Adipose tissue (tissue), 3 donors: ENCODE data around the gene CCT8. TPM values are rescaled to one million over a fixed set of nuclear protein-coding genes. Genes with fewer than 3 reads are reported as not detected.
"Not testable (repeated sequence)": the region's sequence is repeated elsewhere in the genome, so short reads cannot be mapped to it uniquely, and the experiment has no call there.

Experiments used
- H3K27ac ChIP-seq: one replicate; pipeline ENCODE4 v1.5.1; 2013; ENCODE audit warnings: low read depth, low read length
- WGBS, 3 donors: extraction: QIAGEN DNeasy Blood & Tissue Kit; methylation state at CpG; one replicate each; pipeline ENCODE4 v1.1.7; 2013; 5-methylcytosine and 5-hydroxymethylcytosine counted together
- polyA plus RNA-seq, 3 donors: library from polyadenylated mRNA; stranded (reverse); fragments of 200-250 nt; gene quantifications; one replicate each; pipeline ENCODE4 v1.2.3, GENCODE V29; 2013
- donor health status: healthy with polysubstance abuse.
- donor health status: Bipolar disorder and iron deficiency.
- donor health status: healthy.

CCT8 gene
- polyA plus RNA-seq, 3 donors, result 91.5 to 119 (median 94.0) TPM

DNA sequence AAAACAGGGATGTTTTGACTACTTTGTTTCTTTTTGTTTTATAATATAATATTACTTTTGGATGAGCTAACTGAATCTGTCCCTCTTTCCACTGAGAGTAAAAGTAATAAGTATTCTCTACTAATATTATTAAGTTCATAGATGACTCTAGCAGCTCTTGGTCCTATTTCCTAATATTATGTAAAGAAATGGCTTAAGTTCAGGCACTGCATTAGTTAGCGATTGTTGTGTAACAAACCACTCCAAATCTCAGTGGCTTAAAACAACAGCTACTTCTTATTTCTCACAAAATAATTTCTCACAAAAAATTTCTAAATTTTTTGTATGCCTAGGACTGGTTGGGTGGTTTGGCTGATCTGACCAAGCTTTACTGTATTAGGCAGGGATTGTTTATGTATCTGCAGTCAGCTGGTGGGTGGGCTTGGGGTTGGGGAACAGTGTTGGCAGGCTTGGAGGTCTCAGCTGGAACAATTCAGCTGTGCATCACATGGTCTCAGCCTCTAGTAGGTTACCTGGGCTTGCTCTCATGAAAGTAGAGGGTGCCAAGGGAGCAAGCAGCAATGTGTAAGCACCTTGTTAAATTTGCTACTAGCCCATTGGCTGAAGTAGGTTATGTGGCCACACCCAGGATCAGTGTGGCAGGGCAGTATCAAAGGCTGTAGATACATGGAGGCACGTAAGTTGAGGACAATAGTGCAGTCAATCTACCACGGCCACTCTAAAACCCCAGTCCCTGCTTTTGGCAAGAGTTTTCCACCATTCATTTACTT is 8.8 kb upstream of the CCT8 start:
- no peak overlapping the region for H3K27ac ChIP-seq
- WGBS, 3 donors, result 81 to 90% (median 86%) methylated on average over 3 of the region's 3 CpGs

DNA sequence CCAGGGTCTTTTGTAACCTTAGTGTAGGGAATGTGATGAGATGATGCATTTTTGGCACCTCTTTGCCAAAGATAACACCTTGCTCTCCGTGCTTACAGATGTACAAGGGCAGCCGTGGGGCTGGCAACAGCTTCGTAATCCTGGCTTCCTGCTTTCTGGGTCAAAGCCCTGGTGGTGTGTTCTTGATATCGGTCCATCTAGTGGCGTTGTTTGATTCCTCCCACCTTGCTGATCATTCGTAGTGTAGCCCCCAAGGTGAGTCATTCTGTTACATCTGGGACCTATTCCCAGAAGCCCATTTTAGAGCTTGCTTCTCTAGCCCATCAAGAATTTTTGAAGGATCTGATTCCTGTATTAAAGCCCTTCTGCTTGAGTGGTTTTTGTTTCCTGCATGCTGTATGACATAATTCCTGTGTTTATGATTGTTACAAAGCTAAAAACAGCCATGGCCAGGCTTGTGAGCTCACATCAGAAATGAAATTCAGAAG is 7.0 kb upstream of the CCT8 start:
- no peak overlapping the region for H3K27ac ChIP-seq
- WGBS, 3 donors, result 38 to 48% (median 42%) methylated on average over 6 of the region's 6 CpGs

DNA sequence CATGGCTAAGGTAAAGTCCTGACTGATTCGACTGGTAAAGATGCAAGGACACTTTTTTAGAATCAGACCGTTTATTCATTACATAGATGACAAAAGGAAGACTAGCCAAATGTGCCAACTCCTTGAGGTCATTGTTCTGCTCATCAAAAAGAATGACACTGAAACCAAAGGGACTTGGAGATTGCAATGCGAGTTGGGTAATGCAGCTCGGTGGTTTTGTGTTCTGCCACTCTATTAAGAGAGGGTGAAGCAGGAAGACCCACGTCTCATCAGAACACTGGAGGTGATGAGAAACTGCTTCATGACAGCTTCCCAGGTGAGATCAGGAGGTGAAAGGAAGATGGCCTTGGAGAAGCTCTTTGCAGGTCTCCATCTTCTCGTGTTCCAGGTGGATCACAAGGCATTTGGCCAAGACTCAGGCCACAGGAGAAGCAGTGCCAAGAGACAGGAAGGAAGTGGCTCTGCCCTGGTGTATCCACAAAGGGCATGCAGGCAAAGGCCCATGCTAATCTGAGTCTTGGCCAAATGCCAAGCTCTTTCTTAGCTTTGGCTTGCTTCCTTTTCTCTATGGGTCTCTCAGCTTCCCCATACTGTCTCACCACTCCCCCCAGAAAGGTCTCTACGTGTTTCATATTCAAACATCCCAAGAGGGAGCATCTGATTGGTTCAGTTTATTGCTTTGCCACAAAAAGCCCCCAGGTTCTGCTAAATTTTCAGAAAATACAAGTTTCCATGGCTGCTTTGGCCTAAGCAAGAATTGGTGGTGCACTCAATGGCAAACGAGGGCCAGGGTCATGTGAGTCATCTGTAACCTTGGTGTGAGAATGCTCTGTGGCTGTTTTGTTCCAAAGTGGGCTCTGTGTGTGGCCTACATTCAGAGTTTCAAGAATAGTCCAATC is 5.7 kb upstream of the CCT8 start:
- H3K27ac ChIP-seq, result no peak overlapping the region
- WGBS, 3 donors, result 38 to 68% (median 54%) methylated on average over 8 of the region's 8 CpGs

DNA sequence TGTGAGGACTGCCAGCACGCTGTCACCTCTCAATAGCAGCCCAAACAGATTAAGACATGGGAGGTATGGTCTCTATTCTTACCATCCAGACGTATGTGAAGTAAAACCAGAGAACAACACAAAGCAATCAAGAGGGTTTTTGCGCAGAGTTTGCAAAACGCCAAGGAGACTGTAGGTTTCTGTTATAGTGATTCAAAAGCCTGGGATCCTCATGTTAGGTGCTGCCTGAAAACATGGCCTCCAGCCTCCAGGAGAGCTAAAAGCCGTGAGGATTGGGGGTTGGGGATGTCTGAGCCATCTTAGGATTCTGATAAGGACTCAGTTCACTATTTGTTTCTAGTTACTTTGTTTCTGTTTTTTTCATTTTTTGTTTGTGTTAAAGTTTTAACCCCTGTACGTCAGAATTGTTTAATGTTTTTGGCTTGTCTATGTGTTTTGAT is 4.2 kb upstream of the CCT8 start:
- 28 to 43% (median 28%) methylated on average over 6 of the region's 6 CpGs for WGBS, 3 donors
- H3K27ac ChIP-seq, result no peak overlapping the region

DNA sequence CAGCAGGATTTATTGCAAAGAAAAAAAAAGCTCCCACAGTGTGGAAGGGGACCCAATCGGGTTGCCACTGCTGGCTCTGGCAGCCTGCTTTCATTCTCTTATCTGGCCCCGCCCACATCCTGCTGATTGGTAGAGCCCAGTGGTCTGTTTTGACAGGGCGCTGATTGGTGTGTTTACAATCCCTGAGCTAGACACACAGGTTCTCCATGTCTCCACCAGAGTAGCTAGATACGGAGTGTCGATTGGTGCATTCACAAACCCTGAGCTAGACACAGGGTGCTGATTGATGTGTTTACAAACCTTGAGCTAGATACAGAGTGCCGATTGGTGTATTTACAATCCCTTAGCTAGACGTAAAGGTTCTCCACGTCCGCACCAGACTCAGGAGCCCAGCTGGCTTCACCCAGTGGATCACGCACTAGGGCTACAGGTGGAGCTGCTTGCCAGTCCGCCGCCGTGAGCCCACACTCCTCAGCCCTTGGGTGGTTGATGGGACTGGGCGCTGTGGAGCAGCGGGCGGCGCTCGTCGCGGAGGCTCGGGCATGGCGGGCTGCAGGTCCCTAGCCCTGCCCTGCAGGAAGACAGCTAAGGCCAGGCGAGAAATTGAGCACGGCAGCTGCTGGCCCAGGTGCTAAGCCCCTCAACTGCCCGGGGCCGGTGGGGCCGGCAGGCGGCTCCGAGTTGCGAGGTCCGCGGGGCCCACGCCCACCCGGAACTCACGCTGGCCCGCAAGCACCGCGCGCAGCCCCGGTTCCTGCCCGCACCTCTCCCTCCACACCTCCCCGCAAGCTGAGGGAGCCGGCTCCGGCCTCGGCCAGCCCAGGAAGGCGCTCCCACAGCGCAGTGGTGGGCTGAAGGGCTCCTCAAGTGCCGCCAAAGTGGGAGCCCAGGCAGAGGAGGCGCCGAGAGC is 3.5 kb upstream of the CCT8 start:
- WGBS, 3 donors, result 35 to 37% (median 36%) methylated on average over 47 to 50 of the region's 50 CpGs
- H3K27ac ChIP-seq, result not testable (repeated sequence)

DNA sequence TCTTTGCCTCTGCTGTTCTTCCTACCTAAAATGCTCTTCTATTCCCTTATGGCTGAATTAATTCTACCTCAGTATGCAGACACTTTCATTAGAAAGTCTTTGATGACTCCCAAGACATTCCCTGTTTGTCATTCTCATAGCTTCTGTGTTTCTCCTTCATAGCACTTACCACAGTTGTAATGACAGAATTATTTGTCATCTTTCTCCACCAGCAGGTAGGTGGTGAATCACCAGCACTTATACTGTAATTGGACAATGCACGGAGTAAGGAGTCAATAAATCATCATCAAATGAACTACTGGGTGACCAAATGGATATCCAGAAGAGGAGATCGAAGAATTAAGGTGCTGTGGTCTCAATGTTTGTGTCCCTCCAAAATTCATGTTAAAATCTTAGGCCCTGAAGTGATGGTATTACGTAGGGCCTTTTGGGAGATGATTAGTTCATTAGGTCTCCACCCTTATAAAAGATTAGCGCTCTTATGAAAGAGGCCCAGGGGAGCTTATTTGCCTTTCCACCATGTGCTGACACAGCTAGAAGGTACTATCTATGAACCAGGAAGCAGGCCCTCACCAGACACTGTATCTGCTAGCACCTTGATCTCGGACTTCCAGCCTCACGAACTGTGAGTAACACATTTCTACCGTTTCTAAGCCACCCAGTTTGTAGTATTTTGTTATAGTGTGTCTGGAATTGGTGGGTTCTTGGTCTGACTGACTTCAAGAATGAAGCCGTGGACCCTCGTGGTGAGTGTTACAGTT is 2.4 kb upstream of the CCT8 start:
- no peak overlapping the region for H3K27ac ChIP-seq
- 88 to 92% (median 89%) methylated on average over 9 of the region's 9 CpGs for WGBS, 3 donors

DNA sequence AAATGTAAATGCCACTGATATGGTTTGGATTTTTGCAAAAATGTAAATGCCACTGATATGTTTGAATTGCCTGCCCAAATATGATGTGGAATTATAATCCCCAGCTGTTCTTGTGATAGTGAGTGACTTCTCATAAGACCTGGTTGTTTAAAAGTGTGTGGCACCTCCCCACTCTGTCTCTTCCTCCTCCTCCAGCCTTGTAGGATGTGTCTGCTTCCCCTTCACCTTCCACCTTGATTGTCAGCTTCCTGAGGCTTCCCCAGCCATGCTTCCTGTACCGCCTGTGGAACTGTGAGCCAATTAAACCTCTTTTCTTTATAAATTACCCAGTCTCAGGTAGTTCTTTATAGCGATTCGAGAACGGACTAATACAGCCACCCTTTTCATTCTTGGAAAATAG is 1.3 kb upstream of the CCT8 start:
- no peak overlapping the region for H3K27ac ChIP-seq
- 79 to 93% (median 81%) methylated on average over 4 of the region's 4 CpGs for WGBS, 3 donors

DNA sequence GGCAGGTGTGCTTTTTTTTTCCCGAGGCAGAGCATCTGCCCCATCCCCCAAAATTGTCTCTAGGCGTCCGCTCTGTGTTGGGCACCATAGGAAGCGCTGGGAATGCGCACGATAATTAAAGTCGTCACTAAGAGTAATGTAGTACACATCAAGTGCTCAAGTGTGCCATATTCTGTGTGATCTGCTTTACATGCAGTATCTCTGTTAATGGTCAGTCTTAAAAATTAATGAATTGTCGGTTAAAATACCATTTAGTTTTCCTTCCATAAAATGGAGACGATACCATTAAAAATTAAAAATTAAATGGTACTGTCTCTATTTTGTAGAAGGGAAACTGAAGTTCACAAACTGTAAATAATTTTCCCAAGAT is 544 bp upstream of the CCT8 start:
- no peak overlapping the region for H3K27ac ChIP-seq
- WGBS, 3 donors, result 10 to 13% (median 12%) methylated on average over 9 of the region's 9 CpGs

DNA sequence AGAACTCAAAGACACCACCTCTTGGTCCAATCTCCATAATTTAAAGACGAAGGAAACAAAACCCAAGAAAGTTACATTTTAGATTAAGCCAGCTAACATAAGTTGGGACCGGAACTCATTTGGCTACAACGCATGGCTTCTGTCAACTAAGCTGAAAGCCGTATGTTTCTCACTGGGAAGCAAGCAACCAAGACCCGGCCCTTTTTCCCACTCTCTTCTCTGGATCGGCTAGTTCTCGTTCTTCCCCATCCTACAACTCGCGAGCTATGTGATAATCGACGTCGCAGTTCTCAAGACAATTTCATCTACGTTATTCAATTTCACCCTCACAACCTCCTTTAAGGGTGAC is 601 bp downstream of the CCT8 start:
- H3K27ac ChIP-seq, result no peak overlapping the region

DNA sequence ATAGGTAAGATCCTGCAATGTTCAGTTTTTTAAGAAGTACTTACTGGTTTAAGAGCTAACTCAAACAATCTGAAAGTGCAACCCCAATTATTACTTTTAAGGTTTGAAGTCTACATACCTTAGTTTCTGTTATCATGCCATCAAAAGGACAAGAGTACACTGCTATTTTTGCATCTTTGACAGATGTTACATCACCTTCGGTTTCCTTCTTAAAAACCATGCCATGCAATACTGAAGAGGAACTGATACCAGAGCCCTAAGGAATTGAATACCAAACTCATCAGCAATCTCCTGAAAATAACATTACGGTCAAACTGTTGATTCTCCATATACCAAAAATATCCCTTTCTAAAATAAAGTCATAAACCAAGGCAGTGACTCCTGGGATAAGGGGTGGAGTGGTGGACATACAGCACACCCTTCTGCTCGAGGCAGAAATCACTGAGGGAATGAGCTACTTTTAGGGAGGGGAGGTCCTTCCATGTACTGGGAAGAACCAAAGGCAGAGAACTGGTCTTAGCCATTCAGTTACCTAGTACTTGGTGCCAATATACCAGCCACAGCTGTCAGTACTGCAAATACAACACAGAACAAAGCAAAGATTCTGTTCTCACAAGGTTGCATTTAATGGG is 8.5 kb downstream of the CCT8 start:
- 48 to 84% (median 58%) methylated on average over 3 of the region's 3 CpGs for WGBS, 3 donors
- no peak overlapping the region for H3K27ac ChIP-seq

More for the DNA sequence above, 601 bp downstream of the CCT8 start:
- 0 to 1% (median 0%) methylated on average over 13 of the region's 13 CpGs for WGBS, 3 donors

DNA sequence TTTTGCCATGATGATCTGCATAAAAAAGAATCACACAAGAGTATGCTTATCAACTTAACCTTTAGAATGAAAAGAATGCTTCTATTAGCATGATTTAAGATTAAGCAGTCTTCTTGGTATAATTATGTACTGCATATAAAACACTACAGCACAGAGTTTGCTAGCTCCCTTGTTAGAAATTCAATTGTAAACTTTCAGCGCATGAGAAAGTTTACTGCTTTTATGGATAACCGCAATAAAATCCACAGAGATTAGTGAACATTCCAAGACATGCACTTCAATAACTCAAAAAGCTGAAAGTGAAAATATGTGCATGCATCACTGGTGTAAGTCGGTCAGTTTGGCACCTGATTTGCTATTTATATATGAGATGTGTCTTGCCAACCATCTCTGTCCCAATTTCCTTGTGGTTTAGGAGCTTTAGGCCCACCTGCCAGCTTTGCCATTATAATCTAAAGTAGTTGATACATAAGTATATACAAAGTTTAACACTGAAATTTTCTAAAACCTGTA is 16.9 kb downstream of the CCT8 start:
- WGBS, 3 donors, result 88 to 93% (median 89%) methylated on average over 3 of the region's 3 CpGs
- H3K27ac ChIP-seq, result no peak overlapping the region

DNA sequence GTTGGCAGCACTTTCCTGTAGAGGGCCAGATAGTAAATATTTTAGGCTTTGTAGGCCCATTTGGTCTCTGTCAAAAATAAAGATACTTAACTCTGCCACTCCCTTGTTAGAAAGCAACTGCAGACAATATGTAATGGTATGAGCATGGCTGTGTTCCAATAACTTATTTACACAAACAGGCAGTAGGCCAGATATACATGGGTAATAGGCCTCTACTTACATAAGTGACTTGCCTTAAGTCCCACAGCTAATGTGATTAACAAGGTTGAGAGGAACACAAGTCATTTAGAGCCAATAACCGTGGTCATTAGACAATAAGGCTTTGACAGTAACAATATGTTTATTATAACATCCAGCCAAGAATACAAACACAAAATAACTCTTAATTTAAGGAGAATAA is 17.4 kb downstream of the CCT8 start:
- H3K27ac ChIP-seq, result no peak overlapping the region
- WGBS, 3 donors, result 35 to 76% (median 70%) methylated on average over 1 of the region's 1 CpG

DNA sequence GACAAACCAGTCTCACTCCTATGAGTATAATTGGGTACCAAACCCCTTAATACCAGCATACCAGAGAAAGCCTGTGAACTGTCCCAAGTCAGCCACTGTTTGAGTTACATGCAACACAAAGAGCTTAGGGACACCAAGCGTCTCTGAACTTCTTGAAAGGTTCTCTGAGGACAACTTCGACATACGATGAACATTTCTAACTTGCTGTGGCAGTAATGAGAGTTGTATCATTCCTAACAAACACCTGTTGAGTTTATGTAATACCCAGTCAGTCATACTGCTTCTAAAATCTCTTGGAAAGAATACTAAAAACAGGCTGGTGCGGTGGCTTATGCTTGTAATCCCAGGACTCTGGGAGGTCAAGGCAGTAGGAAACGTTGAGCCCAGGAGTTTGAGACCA is 18.4 kb downstream of the CCT8 start:
- 88 to 91% (median 89%) methylated on average over 5 of the region's 5 CpGs for WGBS, 3 donors
- H3K27ac ChIP-seq, result no peak overlapping the region

DNA sequence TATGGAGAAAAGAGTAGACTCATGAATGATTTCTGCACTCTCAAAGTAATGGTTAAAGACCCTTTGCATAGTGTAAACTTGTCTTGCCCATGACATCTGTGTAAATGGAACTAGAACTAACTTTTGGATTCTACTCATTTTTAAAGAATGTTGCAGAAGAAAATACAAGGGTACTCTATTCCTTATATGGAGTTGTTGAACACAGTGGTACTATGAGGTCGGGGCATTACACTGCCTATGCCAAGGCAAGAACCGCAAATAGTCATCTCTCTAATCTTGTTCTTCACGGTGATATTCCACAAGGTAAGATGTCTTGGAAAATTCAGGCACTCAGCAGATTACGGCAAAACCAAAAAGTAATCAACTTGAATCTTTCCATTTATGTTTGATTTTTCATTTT is 19.8 kb downstream of the CCT8 start:
- H3K27ac ChIP-seq, result no peak overlapping the region
- 93 to 94% (median 93%) methylated on average over 4 of the region's 4 CpGs for WGBS, 3 donors

DNA sequence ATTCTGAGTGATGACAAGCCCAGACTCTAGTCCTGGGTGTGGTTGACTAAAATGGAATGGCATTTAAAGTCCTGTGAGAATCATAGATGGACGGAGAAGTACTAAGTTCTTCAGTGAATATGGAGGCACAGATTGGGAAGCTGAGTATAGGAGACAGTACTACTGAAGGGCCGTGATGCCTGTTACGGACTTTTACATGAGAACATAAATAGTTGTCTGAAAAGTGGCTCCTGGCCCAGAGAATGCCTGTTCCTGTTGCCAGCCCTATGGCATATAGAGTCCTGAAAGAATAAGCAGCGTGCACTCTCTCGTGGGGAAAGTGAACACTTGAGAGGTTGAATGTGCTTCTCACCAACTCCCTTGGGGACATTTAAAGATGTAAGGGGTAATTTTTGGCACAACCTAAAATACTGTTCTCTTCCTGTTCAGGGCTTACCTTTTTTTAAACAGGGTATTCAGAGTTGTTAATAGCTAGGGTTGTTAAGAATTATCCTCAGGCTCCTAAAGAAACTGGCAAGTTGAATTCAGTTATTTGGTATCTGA is 20.4 kb downstream of the CCT8 start:
- WGBS, 3 donors, result 87 to 90% (median 87%) methylated on average over 5 of the region's 5 CpGs
- H3K27ac ChIP-seq, result no peak overlapping the region

DNA sequence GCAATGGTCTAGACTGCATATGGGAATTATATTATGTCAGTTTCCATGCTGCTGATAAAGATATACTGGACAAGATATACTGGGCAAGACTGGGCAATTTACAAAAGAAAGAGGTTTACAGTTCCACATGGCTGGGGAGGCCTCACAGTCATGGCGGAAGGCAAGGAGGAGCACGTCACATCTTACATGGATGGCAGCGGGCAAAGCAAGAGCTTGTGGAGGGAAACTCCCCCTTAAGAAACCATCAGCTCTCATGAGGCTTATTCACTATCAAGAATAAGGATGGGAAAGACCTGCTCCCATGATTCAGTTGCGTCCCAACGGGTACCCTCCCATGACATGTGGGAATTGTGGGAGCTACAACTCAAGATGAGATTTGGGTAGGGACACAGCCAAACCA is 21.2 kb downstream of the CCT8 start:
- H3K27ac ChIP-seq, result no peak overlapping the region
- 97 to 99% (median 99%) methylated on average over 5 of the region's 5 CpGs for WGBS, 3 donors

DNA sequence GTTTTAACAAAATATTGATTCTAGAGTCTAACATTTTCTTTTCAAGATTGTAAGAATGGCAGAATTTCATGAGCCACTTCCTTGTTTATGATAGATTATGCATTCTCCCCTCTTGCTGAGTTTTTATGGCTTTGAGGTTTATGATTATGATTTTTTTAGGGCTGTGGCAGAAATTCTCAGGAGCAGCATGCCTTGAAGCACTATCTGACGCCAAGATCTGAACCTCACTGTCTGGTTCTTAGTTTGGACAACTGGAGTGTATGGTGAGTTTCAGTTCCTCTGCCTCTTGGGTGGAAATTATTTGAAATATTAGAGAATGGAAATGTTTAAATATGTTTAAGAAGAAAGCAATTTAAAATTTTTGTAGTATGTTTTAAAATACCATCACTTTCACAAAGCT is 38.8 kb downstream of the CCT8 start:
- 94 to 97% (median 95%) methylated on average over 1 of the region's 1 CpG for WGBS, 3 donors
- no peak overlapping the region for H3K27ac ChIP-seq
